ENCODE data around the gene GFPT2.

- no peak for TF ChIP-seq CTCF (IDR thresholded peaks at IDR 0.05)
- no peak for TF ChIP-seq POLR2A (IDR thresholded peaks at IDR 0.05)
Observed at GRCh38 chr5:180379355-180380070, 26.4 kb upstream of the GFPT2 start.

Data from esophagus squamous epithelium (tissue), 4 donors.